ENCODE results near the gene DYDC2. TPM values are rescaled to one million over a fixed set of nuclear protein-coding genes. Genes with fewer than 3 reads are reported as not detected.
A peak's percentile ranks its signal among the peaks of the same experiment; 100 is the strongest.

The DYDC2 gene
- total RNA-seq, 2 donors from 2014 or later: not detected

DNA sequence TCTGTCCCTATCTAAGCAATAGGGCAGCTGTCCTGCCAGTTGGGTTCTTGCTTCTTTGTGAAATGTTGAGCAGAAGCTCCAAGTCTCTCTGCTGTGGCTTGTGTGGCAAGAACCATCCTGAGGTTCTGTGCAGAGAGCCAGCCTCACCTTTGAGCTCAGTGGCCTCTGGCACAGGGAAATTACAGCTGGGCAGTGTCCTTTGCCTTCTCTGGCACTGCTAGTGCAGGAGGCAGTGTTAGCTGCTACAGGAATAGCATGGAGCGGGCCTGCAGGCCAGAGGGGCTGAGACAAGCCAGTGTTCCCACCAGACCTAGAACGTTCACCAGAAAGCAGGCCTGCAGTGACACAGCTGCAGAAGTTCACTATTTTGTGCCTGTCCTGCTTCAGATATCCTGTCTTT, 53.5 kb downstream of the DYDC2 start:
- Histone ChIP-seq H3K9me3 (no peaks in the 10 kb centered on the region), H3K27me3 (no peaks in the 10 kb centered on the region), H3K4me1 (peaks cover 0 to 71% of the 10 kb centered on the region in 2 donors), H3K4me3 (peak overlapping the region in 1 of 2 donors; percentile 10), H3K27ac (peak overlapping the region; percentile 13 to 91), H3K36me3 (no peaks in the 10 kb centered on the region)
- no peak for DNase-seq (ENCODE audit: low spot score)
- TF ChIP-seq, protein P1, sequence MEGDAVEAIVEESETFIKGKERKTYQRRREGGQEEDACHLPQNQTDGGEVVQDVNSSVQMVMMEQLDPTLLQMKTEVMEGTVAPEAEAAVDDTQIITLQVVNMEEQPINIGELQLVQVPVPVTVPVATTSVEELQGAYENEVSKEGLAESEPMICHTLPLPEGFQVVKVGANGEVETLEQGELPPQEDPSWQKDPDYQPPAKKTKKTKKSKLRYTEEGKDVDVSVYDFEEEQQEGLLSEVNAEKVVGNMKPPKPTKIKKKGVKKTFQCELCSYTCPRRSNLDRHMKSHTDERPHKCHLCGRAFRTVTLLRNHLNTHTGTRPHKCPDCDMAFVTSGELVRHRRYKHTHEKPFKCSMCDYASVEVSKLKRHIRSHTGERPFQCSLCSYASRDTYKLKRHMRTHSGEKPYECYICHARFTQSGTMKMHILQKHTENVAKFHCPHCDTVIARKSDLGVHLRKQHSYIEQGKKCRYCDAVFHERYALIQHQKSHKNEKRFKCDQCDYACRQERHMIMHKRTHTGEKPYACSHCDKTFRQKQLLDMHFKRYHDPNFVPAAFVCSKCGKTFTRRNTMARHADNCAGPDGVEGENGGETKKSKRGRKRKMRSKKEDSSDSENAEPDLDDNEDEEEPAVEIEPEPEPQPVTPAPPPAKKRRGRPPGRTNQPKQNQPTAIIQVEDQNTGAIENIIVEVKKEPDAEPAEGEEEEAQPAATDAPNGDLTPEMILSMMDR (IDR thresholded peaks at IDR 0.05): no peak

DNA sequence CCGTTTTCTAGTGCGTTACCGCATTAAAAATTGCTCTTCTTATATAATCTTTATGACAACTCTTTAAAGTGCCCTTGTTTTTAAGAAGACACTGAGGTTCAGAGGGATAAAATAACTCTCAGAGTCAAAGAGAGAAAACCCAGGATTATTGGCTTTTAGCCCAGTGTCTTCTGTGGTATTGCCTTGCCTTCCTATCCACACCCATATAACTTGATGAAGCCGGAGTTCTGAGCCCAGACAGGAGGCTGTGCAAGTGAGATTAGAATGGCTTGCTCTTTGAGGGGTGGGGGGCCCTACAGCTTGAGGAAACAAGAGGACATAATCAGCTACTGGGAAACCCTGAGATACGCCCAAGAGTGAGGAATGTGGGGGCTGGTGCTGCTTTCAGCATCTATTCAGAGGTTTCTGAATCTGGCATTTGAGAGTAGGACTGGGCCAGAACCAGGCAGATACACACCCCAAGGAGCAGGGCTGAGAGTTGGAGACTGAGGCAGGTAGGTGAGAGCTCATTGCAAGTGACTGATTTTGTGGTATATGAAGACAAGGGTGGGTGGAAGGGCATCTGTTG, 54.1 kb downstream of the DYDC2 start:
- peak overlapping the region in 1 of 2 donors; percentile 10 for H3K4me3 ChIP-seq
- TF ChIP-seq, protein P1 (IDR thresholded peaks at IDR 0.05): no peak

DNA sequence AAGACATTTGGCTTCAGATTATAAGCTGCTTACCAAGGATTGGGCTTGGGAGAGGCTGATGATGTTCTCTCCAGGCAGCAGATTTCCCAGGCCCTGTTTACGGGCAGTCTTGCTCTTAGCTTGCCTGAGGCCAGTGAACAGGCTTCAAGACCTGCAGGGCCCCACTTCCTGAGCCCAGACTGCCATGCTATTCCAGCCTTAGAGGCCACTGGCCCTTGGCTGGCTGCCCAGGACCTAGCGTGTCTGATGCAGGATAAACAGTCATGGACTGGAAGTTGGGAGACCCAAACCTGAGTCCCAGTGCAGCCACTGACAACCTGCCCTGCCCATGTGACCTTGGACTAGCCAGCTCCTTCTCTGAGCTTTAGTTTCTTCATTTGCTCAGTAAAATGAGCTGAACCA, 54.7 kb downstream of the DYDC2 start:
- H3K4me3 ChIP-seq: no peak overlapping the region
- DNase-seq (ENCODE audit: low spot score): no peak
- H3K9me3 ChIP-seq: no peaks in the 10 kb centered on the region
- peaks cover 0 to 83% of the 10 kb centered on the region in 2 donors for H3K4me1 ChIP-seq
- H3K36me3 ChIP-seq: no peaks in the 10 kb centered on the region
- H3K27ac ChIP-seq: peak overlapping the region; percentile 13 to 22
- no peaks in the 10 kb centered on the region for H3K27me3 ChIP-seq
- TF ChIP-seq, protein P1 (IDR thresholded peaks at IDR 0.05): no peak

More for the DNA sequence above, 54.1 kb downstream of the DYDC2 start:
- Histone ChIP-seq H3K27me3 (no peaks in the 10 kb centered on the region), H3K36me3 (no peaks in the 10 kb centered on the region), H3K27ac (peak overlapping the region; percentile 13 to 91), H3K4me1 (peaks cover 0 to 77% of the 10 kb centered on the region in 2 donors), H3K9me3 (no peaks in the 10 kb centered on the region)
- no peak for DNase-seq (ENCODE audit: low spot score)

- TF ChIP-seq, protein P1 (IDR thresholded peaks at IDR 0.05): no peak
- no peak for DNase-seq (ENCODE audit: low spot score)
- Histone ChIP-seq H3K4me3 (no peak overlapping the region), H3K27me3 (no peaks in the 10 kb centered on the region), H3K4me1 (peaks cover 0 to 87% of the 10 kb centered on the region in 2 donors), H3K9me3 (no peaks in the 10 kb centered on the region), H3K36me3 (no peaks in the 10 kb centered on the region), H3K27ac (peak overlapping the region in 1 of 2 donors; percentile 62)
Measured at GRCh38 chr10:80411681-80412220, 55.2 kb downstream of the DYDC2 start.

- Histone ChIP-seq H3K36me3 (no peaks in the 10 kb centered on the region), H3K9me3 (no peaks in the 10 kb centered on the region), H3K4me1 (peaks cover 0 to 86% of the 10 kb centered on the region in 2 donors), H3K27ac (peak overlapping the region in 1 of 2 donors; percentile 62), H3K27me3 (no peaks in the 10 kb centered on the region), H3K4me3 (no peak overlapping the region)
- TF ChIP-seq, protein P1 (IDR thresholded peaks at IDR 0.05): no peak
- DNase-seq (ENCODE audit: low spot score): no peak
Measured at GRCh38 chr10:80412486-80412885, 55.9 kb downstream of the DYDC2 start.

Data from right atrium auricular region (tissue), 2 donors.